ENCODE measurements around the gene CTNNA1.

The CTNNA1 gene

GRCh38 chr5:138975098-138975847 is 222.0 kb downstream of the CTNNA1 start:
- DNase-seq (ENCODE audit: low read depth) = no peak
- no peak overlapping the region for H3K4me3 ChIP-seq (ENCODE audit: low read depth, low read length)
- TF ChIP-seq CTCF (IDR thresholded peaks at IDR 0.05; ENCODE audit: low read depth, low read length, missing control alignments) = no peak

GRCh38 chr5:138978080-138978479 is 224.9 kb downstream of the CTNNA1 start:
- no peak for DNase-seq (ENCODE audit: low read depth)
- no peak overlapping the region for H3K4me3 ChIP-seq (ENCODE audit: low read depth, low read length)

GRCh38 chr5:138978581-138978980 is 225.4 kb downstream of the CTNNA1 start:
- no peak overlapping the region for H3K4me3 ChIP-seq (ENCODE audit: low read depth, low read length)
- TF ChIP-seq CTCF (IDR thresholded peaks at IDR 0.05; ENCODE audit: low read depth, low read length, missing control alignments) = no peak
- no peak for DNase-seq (ENCODE audit: low read depth)

More at GRCh38 chr5:138978080-138978479, 224.9 kb downstream of the CTNNA1 start:
- TF ChIP-seq CTCF (IDR thresholded peaks at IDR 0.05; ENCODE audit: low read depth, low read length, missing control alignments) = no peak

- TF ChIP-seq CTCF (IDR thresholded peaks at IDR 0.05; ENCODE audit: low read depth, low read length, missing control alignments) = no peak
- H3K4me3 ChIP-seq (ENCODE audit: low read depth, low read length) = no peak overlapping the region
- DNase-seq (ENCODE audit: low read depth) = no peak
Observed at GRCh38 chr5:138979684-138980280, 226.6 kb downstream of the CTNNA1 start.

- H3K4me3 ChIP-seq (ENCODE audit: low read depth, low read length) = no peak overlapping the region
- TF ChIP-seq CTCF (IDR thresholded peaks at IDR 0.05; ENCODE audit: low read depth, low read length, missing control alignments) = no peak
- DNase-seq (ENCODE audit: low read depth) = no peak
Observed at GRCh38 chr5:138980441-138980840, 227.2 kb downstream of the CTNNA1 start.

- no peak for DNase-seq (ENCODE audit: low read depth)
- no peak overlapping the region for H3K4me3 ChIP-seq (ENCODE audit: low read depth, low read length)
- TF ChIP-seq CTCF (IDR thresholded peaks at IDR 0.05; ENCODE audit: low read depth, low read length, missing control alignments) = no peak
Observed at GRCh38 chr5:138981131-138981530, 227.9 kb downstream of the CTNNA1 start.

GRCh38 chr5:138981586-138981985 is 228.4 kb downstream of the CTNNA1 start:
- DNase-seq (ENCODE audit: low read depth) = no peak
- TF ChIP-seq CTCF (IDR thresholded peaks at IDR 0.05; ENCODE audit: low read depth, low read length, missing control alignments) = no peak
- H3K4me3 ChIP-seq (ENCODE audit: low read depth, low read length) = no peak overlapping the region

All from GM12864 (cell line).